ENCODE results near the gene TAS2R39. TPM values are rescaled to one million over a fixed set of nuclear protein-coding genes. Genes with fewer than 3 reads are reported as not detected.

Gene TAS2R39
- total and polyA plus RNA-seq, 2 of the 4 experiments (the other 2 are of a cell fraction): not detected

GRCh38 chr7:143225047-143225446 lies 41.8 kb downstream of the TAS2R39 start:
- POLR2A ChIA-PET (ENCODE audit: unreplicated experiment): no interaction called here
- Histone ChIP-seq H3K4ac (ENCODE audit: low read depth, low read length) (no peak overlapping the region), H2BK15ac (ENCODE audit: low read depth, low read length) (no peak overlapping the region), H2AK5ac (ENCODE audit: low read depth, low read length) (no peak overlapping the region), H3K27me3 (ENCODE audit: control insufficient read depth, insufficient read depth, low read length) (peaks cover 26% of the 10 kb centered on the region), H2BK120ac (ENCODE audit: low read depth, low read length) (no peak overlapping the region), H3K14ac (replicated peaks; ENCODE audit: low read depth, low read length) (no peak overlapping the region), H4K8ac (ENCODE audit: low read depth in 2 of 2, low read length in 2 of 2) (no peak overlapping the region), H3K4me2 (ENCODE audit: low read depth, low read length) (no peak overlapping the region), H3K79me1 (ENCODE audit: low read depth in 1 of 2, low read length in 2 of 2) (no peaks in the 10 kb centered on the region), H4K20me1 (ENCODE audit: insufficient read depth, low read length) (no peaks in the 10 kb centered on the region), H3K36me3 (ENCODE audit: control insufficient read depth, insufficient read depth, low read length) (no peaks in the 10 kb centered on the region), H3K4me1 (ENCODE audit: control insufficient read depth, insufficient read depth, low read length) (peaks cover 2% of the 10 kb centered on the region; the same call in 1 of the 2 replicates), H3K4me3 (ENCODE audit: insufficient read depth, low read depth, low read length) (no peak overlapping the region), H2BK20ac (ENCODE audit: low read depth, low read length) (no peak overlapping the region), H3K18ac (ENCODE audit: low read depth, low read length) (no peak overlapping the region), H4K91ac (ENCODE audit: insufficient read depth, low read depth, low read length) (no peak overlapping the region), H2AFZ (replicated peaks; ENCODE audit: low read length, poor library complexity) (no peak overlapping the region), H3K23ac (ENCODE audit: low read depth, low read length) (no peak overlapping the region), H2AK9ac (replicated peaks; ENCODE audit: low read depth, low read length, poor library complexity) (no peak overlapping the region), H3K27ac (ENCODE audit: insufficient read depth, low read length) (no peak overlapping the region), H4K5ac (ENCODE audit: low read depth, low read length) (no peak overlapping the region), H3K9me3 (ENCODE audit: control insufficient read depth, insufficient read depth, low read length) (no peaks in the 10 kb centered on the region), H3K9me1 (ENCODE audit: insufficient read depth, low read length) (no peaks in the 10 kb centered on the region; the same call in 1 of the 2 replicates), H3K56ac (ENCODE audit: extremely low read depth, insufficient read depth, low read length) (no peak overlapping the region), H3K9ac (ENCODE audit: low read depth, low read length) (no peak overlapping the region), H2BK5ac (ENCODE audit: low read depth, low read length, poor library complexity, severe bottlenecking) (no peak overlapping the region)
- no peak for DNase-seq
- dilution Hi-C loops (cut with HindIII; ENCODE audit: low sequenced_read_pairs, unreplicated experiment): no loop called here
- TF ChIP-seq BHLHE40 (IDR thresholded peaks at IDR 0.05; ENCODE audit: low read depth, low read length) (no peak), CHD1 (IDR thresholded peaks at IDR 0.05; ENCODE audit: low read depth, low read length) (no peak), CTCF (conservative IDR thresholded peaks at IDR 0.05; ENCODE audit: low read depth, low read length) (no peak), MAFK (IDR thresholded peaks at IDR 0.05; ENCODE audit: low read depth, low read length) (no peak), MAZ (IDR thresholded peaks at IDR 0.05; ENCODE audit: borderline replicate concordance, low read depth, low read length) (no peak), POLR2A (IDR thresholded peaks at IDR 0.05; ENCODE audit: low read depth, low read length) (no peak), FOS (IDR thresholded peaks at IDR 0.05; ENCODE audit: low read depth, low read length) (no peak), RAD21 (IDR thresholded peaks at IDR 0.05; ENCODE audit: low read length) (no peak), SMC3 (IDR thresholded peaks at IDR 0.05; ENCODE audit: low read depth, low read length) (no peak), NFE2L2 (IDR thresholded peaks at IDR 0.05; ENCODE audit: low read depth, low read length) (no peak), CEBPB (IDR thresholded peaks at IDR 0.05; ENCODE audit: low read depth, low read length) (no peak), RFX5 (IDR thresholded peaks at IDR 0.05; ENCODE audit: low read depth, low read length) (no peak), ELK1 (IDR thresholded peaks at IDR 0.05; ENCODE audit: borderline replicate concordance, low read depth, low read length) (no peak), MXI1 (IDR thresholded peaks at IDR 0.05; ENCODE audit: borderline replicate concordance, low read depth, low read length) (no peak), RCOR1 (IDR thresholded peaks at IDR 0.05; ENCODE audit: insufficient replicate concordance, low read length) (no peak)
- TF ChIP-seq, protein P1, sequence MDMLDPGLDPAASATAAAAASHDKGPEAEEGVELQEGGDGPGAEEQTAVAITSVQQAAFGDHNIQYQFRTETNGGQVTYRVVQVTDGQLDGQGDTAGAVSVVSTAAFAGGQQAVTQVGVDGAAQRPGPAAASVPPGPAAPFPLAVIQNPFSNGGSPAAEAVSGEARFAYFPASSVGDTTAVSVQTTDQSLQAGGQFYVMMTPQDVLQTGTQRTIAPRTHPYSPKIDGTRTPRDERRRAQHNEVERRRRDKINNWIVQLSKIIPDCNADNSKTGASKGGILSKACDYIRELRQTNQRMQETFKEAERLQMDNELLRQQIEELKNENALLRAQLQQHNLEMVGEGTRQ (IDR thresholded peaks at IDR 0.05; ENCODE audit: low read depth, low read length): no peak
- CTCF ChIA-PET: no interaction called here
- intact Hi-C loops (cut with micrococcal nuclease): no loop called here
- BruUV-seq (replicated peaks): no TSS peak
- 60% methylated on average over 1 of the region's 5 CpGs; no CpG with 5 or more reads in 1 of the 2 experiments for WGBS, 2 experiments (ENCODE audit: extremely low coverage in 2 of 2, insufficient read length in 1 of 2)
- ATAC-seq (ENCODE audit: low read depth): no peak
- in situ Hi-C loops (cut with MboI; ENCODE audit: low sequenced_read_pairs): no loop called here
